GM18505 (cell line): ENCODE measurements around the gene DNAH7.

Experiments used
- ATAC-seq: cut with Tn5 transposase; IDR thresholded peaks from one replicate; pipeline ENCODE4 v1.9.1; 2021; ENCODE audit not compliant: unreplicated experiment
- POLR2A ChIP-seq: IDR thresholded peaks from 4 replicates; pipeline ENCODE4 v1.6.1; 2011; ENCODE audit warnings: borderline replicate concordance; ENCODE audit not compliant: insufficient read depth, insufficient read length; ENCODE audit errors: extremely low read depth

Gene DNAH7

DNA sequence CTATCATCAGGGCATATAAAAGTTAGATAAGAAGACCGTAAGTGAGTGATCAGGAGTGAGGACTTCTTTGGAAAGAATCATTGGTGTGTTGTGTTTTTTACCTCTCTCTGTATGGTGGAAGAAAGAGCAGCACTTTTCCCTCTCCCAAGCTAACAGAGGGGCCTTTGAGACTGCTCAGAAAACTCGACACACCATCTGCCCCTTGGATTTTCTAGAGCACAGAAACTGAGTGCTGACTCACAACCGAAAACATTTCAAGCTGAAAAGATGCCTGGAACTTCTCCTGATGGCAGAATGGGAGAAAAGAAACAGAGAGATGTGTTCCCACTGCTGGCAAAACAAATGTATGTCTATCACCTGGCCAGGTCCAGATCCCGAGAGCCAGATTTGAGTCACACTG, 156.6 kb downstream of the DNAH7 start:
- no peak for ATAC-seq
- no peak for TF ChIP-seq POLR2A

DNA sequence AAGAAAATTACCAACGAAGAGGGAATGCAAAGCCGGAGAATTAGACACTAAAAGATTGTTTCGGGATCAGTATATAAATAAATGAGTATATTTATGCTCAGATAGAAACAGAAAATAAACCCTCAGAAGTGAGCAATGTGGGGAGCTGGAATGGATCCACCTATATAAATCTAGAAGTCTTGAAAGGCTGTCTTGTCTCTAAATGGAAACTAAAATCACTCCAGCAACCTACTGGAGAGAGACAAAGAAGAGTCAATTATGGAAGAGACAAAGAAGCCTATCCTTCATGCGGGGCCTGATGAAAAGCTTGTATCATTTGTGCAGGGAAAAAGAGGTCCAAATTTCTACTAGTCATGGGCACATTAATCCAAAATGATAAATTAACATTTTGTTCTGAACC, 158.1 kb downstream of the DNAH7 start:
- no peak for TF ChIP-seq POLR2A

DNA sequence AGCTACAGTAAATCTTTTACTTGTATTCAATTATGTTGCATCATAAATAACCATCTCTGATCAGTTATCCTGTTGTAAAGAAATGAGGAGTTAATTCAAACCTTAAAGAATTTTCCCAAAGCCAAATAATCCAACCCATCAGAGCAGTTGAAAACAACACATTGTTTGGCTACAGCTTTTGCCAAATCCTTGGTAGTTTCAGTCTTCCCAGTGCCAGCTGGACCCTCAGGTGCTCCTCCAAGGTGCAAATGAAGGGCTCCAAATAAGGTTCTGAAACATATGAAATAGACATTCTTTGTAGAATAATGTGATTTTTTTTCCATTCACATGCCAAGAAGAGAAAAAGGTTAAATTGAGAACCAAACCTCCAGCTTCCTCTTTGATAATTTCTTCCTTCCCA, 158.7 kb downstream of the DNAH7 start:
- TF ChIP-seq POLR2A: no peak
- no peak for ATAC-seq

More for the DNA sequence above, 158.1 kb downstream of the DNAH7 start:
- no peak for ATAC-seq

DNA sequence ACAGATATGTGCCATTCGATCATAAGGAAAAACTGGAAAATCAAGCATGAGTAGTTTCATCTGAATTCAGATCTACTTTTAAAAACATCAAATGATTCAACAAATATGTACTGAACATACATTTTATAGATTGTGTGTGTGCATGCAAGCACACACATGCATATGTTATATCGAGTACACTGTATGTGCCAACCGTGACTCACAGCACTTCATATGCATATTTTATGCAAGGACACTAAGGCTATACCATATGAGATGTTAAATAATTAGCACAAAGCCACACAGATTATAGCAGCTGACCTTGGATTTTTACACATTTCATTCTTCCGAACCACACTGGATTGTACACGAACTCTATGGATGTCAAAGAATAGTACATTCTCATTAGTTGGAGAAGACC, 161.2 kb downstream of the DNAH7 start:
- no peak for ATAC-seq
- TF ChIP-seq POLR2A: no peak

DNA sequence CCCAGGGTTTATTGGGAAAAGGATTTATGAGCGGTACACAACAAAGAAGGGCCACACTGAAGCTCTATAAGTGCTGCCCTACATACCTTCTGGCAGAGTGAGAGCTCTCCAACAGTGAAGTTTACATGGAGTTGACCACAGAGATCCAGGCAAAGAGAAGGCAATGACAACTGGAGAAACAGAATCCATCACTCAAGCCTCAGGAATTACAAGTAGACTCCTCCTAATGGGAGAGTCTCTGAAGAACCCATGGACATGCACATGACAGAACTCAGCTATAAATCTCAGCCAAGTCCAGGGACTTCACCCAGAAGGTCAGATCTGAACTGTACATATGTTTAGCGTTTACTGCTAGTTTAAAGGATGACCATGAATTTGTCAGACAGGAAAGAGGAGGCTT, 164.7 kb downstream of the DNAH7 start:
- no peak for TF ChIP-seq POLR2A
- no peak for ATAC-seq

DNA sequence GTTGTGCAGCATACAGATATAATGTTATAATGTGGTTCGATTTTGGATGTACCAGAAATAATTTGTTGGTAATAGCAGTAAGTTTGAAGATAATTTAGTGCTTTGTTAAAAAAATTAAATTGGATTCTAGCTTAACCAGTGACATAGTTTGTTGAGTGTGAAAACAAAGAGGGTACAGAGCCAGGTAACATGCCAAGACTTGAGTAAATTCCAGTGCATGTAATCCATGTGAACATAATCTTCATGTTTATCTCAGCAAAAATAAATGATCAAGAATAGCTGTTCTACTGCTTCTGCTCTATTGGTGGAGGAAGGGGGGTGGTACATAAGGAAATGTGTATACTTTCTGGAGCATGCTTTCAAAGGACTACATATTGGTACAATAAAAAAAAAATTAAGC, 165.8 kb downstream of the DNAH7 start:
- no peak for TF ChIP-seq POLR2A
- no peak for ATAC-seq

DNA sequence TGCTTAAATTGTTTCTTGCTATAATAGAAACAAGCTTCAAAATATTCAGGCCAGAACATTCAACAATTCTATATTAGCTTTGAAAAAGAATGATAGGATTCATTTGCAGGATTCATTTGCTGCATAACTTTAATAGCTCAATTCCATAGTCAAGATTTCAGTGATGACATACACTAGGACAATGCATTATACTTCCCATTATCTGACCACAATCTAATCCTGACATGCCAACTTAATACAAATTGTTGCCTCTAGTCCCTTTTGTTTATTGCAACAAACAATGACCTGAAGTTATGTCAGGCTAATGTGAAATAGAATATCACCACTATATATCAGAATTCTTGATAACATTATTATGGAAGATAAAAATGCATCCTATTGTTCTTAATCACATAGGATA, 169.4 kb downstream of the DNAH7 start:
- TF ChIP-seq POLR2A: no peak
- no peak for ATAC-seq

DNA sequence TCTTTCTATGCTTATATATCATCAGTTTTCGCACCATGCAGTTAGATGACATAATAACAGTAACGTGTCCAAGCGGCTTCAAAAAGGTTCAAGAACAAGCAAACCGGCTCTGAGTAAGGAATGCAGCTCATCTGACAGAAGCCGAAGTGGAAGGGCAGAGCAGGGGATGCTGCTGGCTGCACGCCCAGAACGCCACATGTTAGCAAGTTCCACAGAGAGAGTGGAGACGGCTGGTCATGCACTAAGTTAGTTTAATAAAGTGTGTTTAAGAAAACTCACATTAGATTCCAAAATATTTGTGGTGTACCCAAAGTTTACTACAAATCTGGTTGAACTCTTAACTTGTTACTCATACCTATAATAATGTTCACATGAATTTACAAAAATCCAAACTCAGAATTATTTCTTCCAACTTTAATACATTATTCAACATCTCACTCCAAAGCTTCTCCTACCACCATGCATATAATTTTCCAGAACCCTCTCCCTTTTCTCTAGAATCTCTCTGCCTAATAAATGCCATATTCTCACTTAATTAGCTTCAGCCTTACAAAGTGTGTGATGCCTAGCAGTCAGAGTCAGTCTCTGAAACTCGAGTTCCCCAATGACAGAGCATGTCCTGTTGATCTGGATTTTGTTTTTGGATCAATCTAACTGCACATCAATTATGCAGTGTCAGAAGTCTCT, 170.0 kb downstream of the DNAH7 start:
- no peak for ATAC-seq
- no peak for TF ChIP-seq POLR2A

DNA sequence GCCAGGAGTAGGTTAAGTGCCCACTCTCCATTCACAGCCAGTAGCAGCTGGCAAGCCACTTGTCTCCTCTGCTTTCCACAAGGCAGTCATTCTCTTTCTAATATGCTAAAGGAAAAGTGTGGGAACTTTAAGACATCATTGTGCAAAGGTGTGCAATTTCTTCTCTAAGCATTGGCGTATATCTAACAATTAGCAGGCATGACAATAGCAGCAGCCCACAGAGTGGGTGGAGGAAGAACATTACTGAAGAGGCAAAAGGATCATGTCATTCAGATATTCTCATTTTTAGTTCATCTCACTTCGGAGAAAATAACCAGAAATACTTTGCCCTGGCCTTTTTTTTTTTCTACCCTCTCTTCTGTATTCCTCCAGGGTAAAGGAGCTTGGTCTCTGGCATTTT, 177.6 kb downstream of the DNAH7 start:
- ATAC-seq: no peak
- TF ChIP-seq POLR2A: no peak

DNA sequence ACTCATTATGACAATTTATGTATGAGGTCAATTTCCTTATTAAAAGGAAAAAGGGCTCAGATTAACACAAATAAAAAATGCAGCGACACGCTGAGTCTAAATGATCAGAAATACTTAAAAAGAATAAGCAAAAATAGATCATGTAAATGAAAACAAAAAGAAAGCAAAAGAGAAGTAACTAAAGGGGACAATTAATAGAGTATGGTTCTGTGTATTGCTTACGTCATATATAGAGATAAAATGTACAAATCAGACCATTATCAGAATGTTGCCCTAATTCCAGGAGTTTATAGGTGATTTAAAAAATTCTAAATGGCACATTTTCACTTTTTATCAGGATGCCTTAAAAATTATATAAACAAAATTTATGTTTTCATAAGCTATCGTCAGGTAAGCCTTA, 189.5 kb downstream of the DNAH7 start:
- no peak for TF ChIP-seq POLR2A
- no peak for ATAC-seq

DNA sequence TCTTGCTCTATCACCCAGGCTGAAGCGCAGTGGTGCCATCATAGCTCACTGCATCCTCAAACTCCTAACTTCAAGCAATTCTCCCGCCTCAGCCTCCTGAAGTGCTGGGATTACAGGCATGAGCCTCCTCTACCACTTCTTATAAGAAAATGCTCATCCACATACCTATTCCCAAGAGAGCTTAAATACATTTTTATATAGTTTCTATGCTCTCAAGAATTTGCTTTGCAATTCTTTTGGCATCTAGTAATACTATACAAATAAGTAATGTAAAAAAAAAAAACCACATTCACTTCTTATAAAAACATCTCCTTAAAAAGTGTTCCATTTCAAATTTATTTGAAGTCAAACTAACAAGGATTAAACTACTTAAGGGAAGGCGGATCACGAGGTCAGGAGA, 197.3 kb downstream of the DNAH7 start:
- no peak for TF ChIP-seq POLR2A

DNA sequence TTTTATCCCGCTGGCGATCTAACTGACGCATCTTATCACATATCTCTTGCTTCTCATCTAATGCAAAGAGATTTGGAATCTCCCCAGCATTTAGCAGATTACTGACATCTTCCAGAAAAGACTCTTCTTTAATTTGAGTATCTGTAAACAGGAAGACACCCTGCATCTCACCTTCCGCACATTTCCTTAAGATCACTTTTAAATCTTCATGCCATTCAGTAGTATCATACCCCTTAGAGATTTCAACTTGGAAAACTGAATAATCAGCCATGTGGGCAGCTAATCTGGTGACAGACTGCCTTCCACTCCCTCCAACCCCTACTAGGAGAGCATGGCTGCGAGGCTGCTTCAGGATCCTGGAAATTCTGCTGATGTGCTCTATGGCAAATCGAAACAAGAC, 204.3 kb downstream of the DNAH7 start:
- no peak for TF ChIP-seq POLR2A
- ATAC-seq: no peak

More for the DNA sequence above, 197.3 kb downstream of the DNAH7 start:
- ATAC-seq: no peak

DNA sequence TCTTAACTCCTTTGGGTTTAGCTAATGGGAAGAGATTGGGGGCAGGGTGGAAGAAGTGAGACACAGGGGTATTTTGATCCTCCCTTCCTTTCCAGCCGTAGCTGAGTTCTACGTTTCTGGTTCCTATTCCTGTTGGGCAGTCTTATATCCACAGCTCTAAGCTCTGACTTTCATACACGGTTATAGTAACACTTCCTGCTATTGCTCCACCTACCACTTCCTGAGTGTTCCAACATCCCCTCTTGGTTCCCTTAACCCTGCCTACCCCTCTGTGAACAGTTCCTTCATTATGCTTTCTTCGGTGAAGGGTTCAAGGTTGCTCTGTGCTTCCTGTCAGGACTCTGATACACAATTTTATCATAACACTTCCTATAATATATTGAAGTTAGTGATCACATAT, 205.1 kb downstream of the DNAH7 start:
- no peak for ATAC-seq
- no peak for TF ChIP-seq POLR2A

DNA sequence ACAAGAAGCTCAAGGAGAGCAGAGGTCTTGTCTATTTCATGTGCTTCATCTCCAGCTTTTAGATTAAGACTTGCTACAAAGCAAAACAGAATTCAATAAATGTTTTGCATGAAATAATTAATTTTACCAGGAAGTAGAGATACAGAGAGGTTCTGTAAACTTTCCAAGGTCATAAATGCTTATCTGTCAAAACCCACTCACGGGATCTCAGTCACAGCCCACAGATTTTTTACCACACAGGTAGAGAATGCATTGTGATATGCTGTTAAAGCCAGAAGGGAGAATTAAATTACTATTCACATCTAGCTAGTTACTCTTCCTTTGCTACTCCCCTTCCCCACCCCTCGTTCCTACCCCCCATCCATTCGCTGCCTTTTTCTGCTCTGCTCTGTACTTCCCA, 205.5 kb downstream of the DNAH7 start:
- TF ChIP-seq POLR2A: no peak
- ATAC-seq: no peak

DNA sequence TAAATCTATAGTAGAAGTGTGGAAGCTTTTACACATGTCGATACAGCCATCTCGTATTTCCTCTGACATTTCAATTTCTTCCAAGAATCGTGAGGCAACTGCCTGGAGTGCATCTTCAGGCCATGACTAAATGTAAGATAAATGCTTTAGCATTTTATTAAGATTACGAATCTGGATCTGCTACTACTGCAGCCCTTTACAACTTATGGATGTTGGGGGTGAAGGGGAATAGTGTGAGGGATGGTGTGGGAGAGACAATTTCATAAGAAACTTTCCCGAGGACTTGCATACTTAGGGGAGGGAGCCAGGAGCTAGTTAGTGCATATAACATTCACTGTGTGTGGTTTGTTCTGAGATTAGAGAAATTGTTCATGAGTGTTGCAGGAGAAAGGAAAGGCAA, 206.8 kb downstream of the DNAH7 start:
- TF ChIP-seq POLR2A: no peak
- ATAC-seq: no peak

DNA sequence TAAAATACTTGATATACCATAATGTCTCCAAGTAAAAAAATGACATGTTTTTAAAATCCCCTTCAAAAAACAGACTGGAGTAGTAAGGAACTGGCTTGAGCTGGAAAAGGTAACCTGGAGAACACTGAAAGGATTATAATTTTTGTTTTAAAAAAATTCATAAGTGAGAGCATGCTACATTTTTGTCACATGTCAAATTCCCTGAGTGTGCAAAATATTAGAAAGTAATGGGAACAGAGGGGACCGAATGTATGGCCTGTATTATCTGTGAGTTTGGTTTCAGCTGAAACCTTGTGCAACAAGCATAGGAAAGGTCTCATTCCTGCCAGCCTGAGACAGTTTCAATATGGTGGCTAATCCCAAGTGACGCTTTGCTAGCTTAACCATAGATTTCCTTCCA, 209.1 kb downstream of the DNAH7 start:
- TF ChIP-seq POLR2A: no peak
- no peak for ATAC-seq

DNA sequence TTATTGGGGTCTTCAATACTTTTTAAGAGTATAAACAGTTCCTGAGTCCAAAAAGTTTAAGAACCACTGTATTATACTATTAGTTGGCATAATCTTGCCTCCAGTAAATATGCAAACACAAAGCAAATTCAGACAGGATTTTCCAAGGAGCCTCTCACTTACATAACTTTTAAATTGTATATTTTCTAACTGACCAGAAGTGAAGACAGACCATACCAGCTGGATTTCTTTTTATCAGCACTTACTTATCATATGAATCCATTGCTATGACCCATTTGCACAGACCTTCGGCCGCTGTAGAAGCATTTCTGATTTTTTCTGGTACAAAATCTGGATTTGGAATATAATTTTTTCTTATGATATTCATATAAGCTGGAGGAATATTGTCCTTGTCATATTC, 211.5 kb downstream of the DNAH7 start:
- no peak for TF ChIP-seq POLR2A

More for the DNA sequence above, 211.5 kb downstream of the DNAH7 start:
- ATAC-seq: no peak
